Effector memory CD8-positive, alpha-beta T cell (primary cell): Measurements from ENCODE around the gene BCDIN3D.
"Not testable (repeated sequence)": the region's sequence is repeated elsewhere in the genome, so short reads cannot be mapped to it uniquely, and the experiment has no call there.

Experiments used
- ATAC-seq: fragments of 150-1000 bp; cut with Tn5 transposase; replicated peaks from 2 replicates; pipeline ENCODE4 v1.10.0; 2021; ENCODE audit warnings: mild to moderate bottlenecking, moderate library complexity
- DNase-seq, 3 experiments: peaks; one replicate each; pipeline ENCODE4 v3.0.0; 2021
- H3K27ac Mint-ChIP-seq, 2 donors: one replicate each; pipeline ENCODE4 v1.8.0; 2022; ENCODE audit warnings: mild to moderate bottlenecking in 2 of 2, mixed read lengths in 2 of 2, moderate library complexity in 2 of 2
- H3K27me3 Mint-ChIP-seq, 2 donors: one replicate each; pipeline ENCODE4 v1.8.0; 2022; ENCODE audit warnings: mixed read lengths in 2 of 2
- H3K36me3 Mint-ChIP-seq: one replicate; pipeline ENCODE4 v1.8.0; 2022; ENCODE audit warnings: mild to moderate bottlenecking, moderate library complexity, mixed read lengths; ENCODE audit not compliant: insufficient read depth
- H3K4me1 Mint-ChIP-seq, 2 donors: one replicate each; pipeline ENCODE4 v1.8.0; 2022; ENCODE audit warnings: low read depth in 2 of 2, mixed read lengths in 2 of 2
- H3K4me3 Mint-ChIP-seq, 2 donors: one replicate each; pipeline ENCODE4 v1.8.0; 2022; ENCODE audit warnings: mild to moderate bottlenecking in 2 of 2, mixed read lengths in 2 of 2, moderate library complexity in 2 of 2
- H3K9me3 Mint-ChIP-seq, 2 donors: one replicate each; pipeline ENCODE4 v1.8.0; 2022; ENCODE audit warnings: mixed read lengths in 2 of 2

The BCDIN3D gene

GRCh38 chr12:49882851-49883464 lies 40.1 kb upstream of the BCDIN3D start:
- Mint-ChIP-seq H3K4me3 (no peak overlapping the region), H3K9me3 (peaks cover 9 to 26% of the 10 kb centered on the region in 2 donors), H3K27ac (peak overlapping the region in 1 of 2 donors; percentile 23), H3K27me3 (peaks cover 13 to 47% of the 10 kb centered on the region in 2 donors), H3K36me3 (peaks cover 2% of the 10 kb centered on the region), H3K4me1 (peaks cover 5 to 6% of the 10 kb centered on the region in 2 donors)
- ATAC-seq (no peak), DNase-seq (no peak)

GRCh38 chr12:49882248-49882850 lies 39.4 kb upstream of the BCDIN3D start:
- peaks cover 13 to 30% of the 10 kb centered on the region in 2 donors for H3K9me3 Mint-ChIP-seq
- H3K27ac Mint-ChIP-seq = no peak overlapping the region
- H3K36me3 Mint-ChIP-seq = peaks cover 2% of the 10 kb centered on the region
- peaks cover 5 to 6% of the 10 kb centered on the region in 2 donors for H3K4me1 Mint-ChIP-seq
- ATAC-seq = no peak
- peaks cover 13 to 44% of the 10 kb centered on the region in 2 donors for H3K27me3 Mint-ChIP-seq
- no peak overlapping the region for H3K4me3 Mint-ChIP-seq
- no peak for DNase-seq

- Mint-ChIP-seq H3K4me1 (peaks cover 5 to 6% of the 10 kb centered on the region in 2 donors), H3K27me3 (peaks cover 6 to 37% of the 10 kb centered on the region in 2 donors), H3K36me3 (peaks cover 2% of the 10 kb centered on the region), H3K9me3 (peaks cover 13 to 30% of the 10 kb centered on the region in 2 donors), H3K4me3 (no peak overlapping the region), H3K27ac (no peak overlapping the region)
- DNase-seq (no peak), ATAC-seq (no peak)
Observed at GRCh38 chr12:49881415-49882247, 38.7 kb upstream of the BCDIN3D start.

- no peak overlapping the region for H3K27ac Mint-ChIP-seq
- H3K4me3 Mint-ChIP-seq = no peak overlapping the region
- H3K36me3 Mint-ChIP-seq = peaks cover 2% of the 10 kb centered on the region
- peaks cover 6 to 29% of the 10 kb centered on the region in 2 donors for H3K27me3 Mint-ChIP-seq
- peaks cover 13 to 30% of the 10 kb centered on the region in 2 donors for H3K9me3 Mint-ChIP-seq
- peaks cover 5 to 6% of the 10 kb centered on the region in 2 donors for H3K4me1 Mint-ChIP-seq
- no peak for DNase-seq
- no peak for ATAC-seq
Observed at GRCh38 chr12:49880756-49881414, 38.0 kb upstream of the BCDIN3D start.

- H3K4me3 Mint-ChIP-seq, H3K36me3 Mint-ChIP-seq, H3K4me1 Mint-ChIP-seq, ATAC-seq, DNase-seq, H3K27ac Mint-ChIP-seq: not testable (repeated sequence)
- peaks cover 1 to 23% of the 10 kb centered on the region in 2 donors for H3K27me3 Mint-ChIP-seq
- H3K9me3 Mint-ChIP-seq = peaks cover 13 to 30% of the 10 kb centered on the region in 2 donors
Observed at GRCh38 chr12:49879065-49879464, 36.2 kb upstream of the BCDIN3D start.

GRCh38 chr12:49878021-49878420 lies 35.1 kb upstream of the BCDIN3D start:
- no peak overlapping the region for H3K4me3 Mint-ChIP-seq
- H3K4me1 Mint-ChIP-seq = peaks cover 5 to 6% of the 10 kb centered on the region in 2 donors
- ATAC-seq = no peak
- H3K9me3 Mint-ChIP-seq = peaks cover 13 to 30% of the 10 kb centered on the region in 2 donors
- H3K27me3 Mint-ChIP-seq = peaks cover 0 to 16% of the 10 kb centered on the region in 2 donors
- no peak overlapping the region for H3K27ac Mint-ChIP-seq
- H3K36me3 Mint-ChIP-seq = peaks cover 2% of the 10 kb centered on the region
- DNase-seq = no peak

- peaks cover 0 to 15% of the 10 kb centered on the region in 2 donors for H3K27me3 Mint-ChIP-seq
- H3K27ac Mint-ChIP-seq = no peak overlapping the region
- H3K4me1 Mint-ChIP-seq = peaks cover 5 to 6% of the 10 kb centered on the region in 2 donors
- peaks cover 13 to 30% of the 10 kb centered on the region in 2 donors for H3K9me3 Mint-ChIP-seq
- no peak overlapping the region for H3K4me3 Mint-ChIP-seq
- peaks cover 2% of the 10 kb centered on the region for H3K36me3 Mint-ChIP-seq
- ATAC-seq = no peak
- DNase-seq = no peak
Observed at GRCh38 chr12:49877066-49877465, 34.2 kb upstream of the BCDIN3D start.

- no peak overlapping the region for H3K4me3 Mint-ChIP-seq
- H3K36me3 Mint-ChIP-seq = peaks cover 2% of the 10 kb centered on the region
- H3K27me3 Mint-ChIP-seq = peaks cover 0 to 15% of the 10 kb centered on the region in 2 donors
- H3K9me3 Mint-ChIP-seq = peaks cover 13 to 30% of the 10 kb centered on the region in 2 donors
- H3K4me1 Mint-ChIP-seq = peaks cover 5 to 6% of the 10 kb centered on the region in 2 donors
- no peak for ATAC-seq
- DNase-seq = no peak
- no peak overlapping the region for H3K27ac Mint-ChIP-seq
Observed at GRCh38 chr12:49876070-49876469, 33.2 kb upstream of the BCDIN3D start.

- no peak overlapping the region for H3K27ac Mint-ChIP-seq
- DNase-seq = no peak
- H3K36me3 Mint-ChIP-seq = peaks cover 2% of the 10 kb centered on the region
- peaks cover 13 to 26% of the 10 kb centered on the region in 2 donors for H3K9me3 Mint-ChIP-seq
- H3K4me3 Mint-ChIP-seq = no peak overlapping the region
- ATAC-seq = no peak
- H3K4me1 Mint-ChIP-seq = peaks cover 3 to 5% of the 10 kb centered on the region in 2 donors
- peaks cover 0 to 15% of the 10 kb centered on the region in 2 donors for H3K27me3 Mint-ChIP-seq
Observed at GRCh38 chr12:49875115-49875720, 32.3 kb upstream of the BCDIN3D start.

- Mint-ChIP-seq H3K36me3 (peaks cover 2% of the 10 kb centered on the region), H3K9me3 (peaks cover 12 to 18% of the 10 kb centered on the region in 2 donors), H3K27ac (no peak overlapping the region), H3K4me1 (no peaks in the 10 kb centered on the region), H3K4me3 (no peak overlapping the region), H3K27me3 (peaks cover 0 to 15% of the 10 kb centered on the region in 2 donors)
- DNase-seq (no peak), ATAC-seq (no peak)
Observed at GRCh38 chr12:49874142-49874897, 31.4 kb upstream of the BCDIN3D start.

- Mint-ChIP-seq H3K27me3 (peaks cover 0 to 15% of the 10 kb centered on the region in 2 donors), H3K36me3 (no peaks in the 10 kb centered on the region), H3K4me3 (no peak overlapping the region), H3K27ac (no peak overlapping the region), H3K4me1 (no peaks in the 10 kb centered on the region), H3K9me3 (peaks cover 6 to 9% of the 10 kb centered on the region in 2 donors)
- no peak for DNase-seq
- no peak for ATAC-seq
Observed at GRCh38 chr12:49873361-49873934, 30.5 kb upstream of the BCDIN3D start.

GRCh38 chr12:49872781-49873181 lies 29.9 kb upstream of the BCDIN3D start:
- Mint-ChIP-seq H3K36me3 (no peaks in the 10 kb centered on the region), H3K4me3 (no peak overlapping the region), H3K4me1 (peaks cover under 1% of the 10 kb centered on the region in 2 donors), H3K27me3 (peaks cover 2 to 18% of the 10 kb centered on the region in 2 donors), H3K9me3 (peaks cover 2 to 3% of the 10 kb centered on the region in 2 donors), H3K27ac (no peak overlapping the region)
- DNase-seq (no peak), ATAC-seq (no peak)
